Left ventricle myocardium inferior (tissue), 1 donor: Measurements from ENCODE around the gene FNDC3B. TPM values are rescaled to one million over a fixed set of nuclear protein-coding genes. Genes with fewer than 3 reads are reported as not detected.
A peak's percentile ranks its signal among the peaks of the same experiment; 100 is the strongest.

ENCODE experiments used
- DNase-seq: peaks from one replicate; pipeline ENCODE4 v3.0.0-alpha.2; 2020
- H3K27ac ChIP-seq: fragments of 200-600 bp; replicated peaks from 2 replicates; pipeline ENCODE4 v1.8.0; 2021
- H3K27me3 ChIP-seq: fragments of 200-600 bp; 2 replicates; pipeline ENCODE4 v1.8.0; 2021; ENCODE audit warnings: low read depth
- H3K36me3 ChIP-seq: fragments of 200-600 bp; 2 replicates; pipeline ENCODE4 v1.8.0; 2021
- H3K4me1 ChIP-seq: fragments of 200-600 bp; 2 replicates; pipeline ENCODE4 v1.8.0; 2021
- H3K4me3 ChIP-seq: fragments of 200-600 bp; 2 replicates; pipeline ENCODE4 v1.8.0; 2021; ENCODE audit warnings: mild to moderate bottlenecking, moderate library complexity
- H3K9me3 ChIP-seq: fragments of 200-600 bp; replicated peaks from 2 replicates; pipeline ENCODE4 v1.8.0; 2021
- CTCF ChIP-seq: fragments of 200-600 bp; IDR thresholded peaks from 2 replicates; pipeline ENCODE4 v1.8.0; 2021; ENCODE audit warnings: antibody characterized with exemption, mild to moderate bottlenecking, borderline replicate concordance
- intact Hi-C: fragments of 100-400 bp; cut with micrococcal nuclease; formaldehyde crosslinking; loops from one replicate; pipeline ENCODE4 v1.11.0; 2022
- total RNA-seq: library from RNA; stranded (reverse); fragmentation: NEBNext Ultra II Directional; extraction: Animal tissue kit (Norgen Biotek cat#: 25700); gene quantifications from one replicate; pipeline ENCODE4 v1.2.1, GENCODE V29; 2021
- donor health status: DM: no; HTN: yes; CAD: no; lungs with severe emphysema.

Gene FNDC3B
- total RNA-seq, 1 donor from 2014 or later: 75.7 TPM

GRCh38 chr3:172132721-172133311 lies 93.4 kb downstream of the FNDC3B start:
- TF ChIP-seq CTCF: no peak
- H3K27ac ChIP-seq: no peak overlapping the region
- intact Hi-C loops: no loop called here
- no peaks in the 10 kb centered on the region for H3K36me3 ChIP-seq
- no peaks in the 10 kb centered on the region for H3K27me3 ChIP-seq
- H3K4me3 ChIP-seq: no peak overlapping the region
- DNase-seq: no peak
- H3K9me3 ChIP-seq: no peaks in the 10 kb centered on the region
- H3K4me1 ChIP-seq: peaks cover 89% of the 10 kb centered on the region

GRCh38 chr3:172133838-172134237 lies 94.5 kb downstream of the FNDC3B start:
- intact Hi-C loops: no loop called here
- Histone ChIP-seq H3K4me1 (peaks cover 89% of the 10 kb centered on the region), H3K27ac (peak overlapping the region; percentile 9)

GRCh38 chr3:172134352-172134751 lies 95.0 kb downstream of the FNDC3B start:
- no peak overlapping the region for H3K4me3 ChIP-seq
- peak overlapping the region; percentile 9 for H3K27ac ChIP-seq
- H3K4me1 ChIP-seq: peaks cover 89% of the 10 kb centered on the region
- H3K36me3 ChIP-seq: no peaks in the 10 kb centered on the region
- H3K27me3 ChIP-seq: no peaks in the 10 kb centered on the region
- TF ChIP-seq CTCF: no peak
- no peak for DNase-seq
- no peaks in the 10 kb centered on the region for H3K9me3 ChIP-seq
- intact Hi-C loops: no loop called here

More at GRCh38 chr3:172133838-172134237, 94.5 kb downstream of the FNDC3B start:
- no peak for DNase-seq
- TF ChIP-seq CTCF: no peak
- H3K36me3 ChIP-seq: no peaks in the 10 kb centered on the region
- H3K27me3 ChIP-seq: no peaks in the 10 kb centered on the region
- no peaks in the 10 kb centered on the region for H3K9me3 ChIP-seq
- H3K4me3 ChIP-seq: no peak overlapping the region

GRCh38 chr3:172135185-172135584 lies 95.8 kb downstream of the FNDC3B start:
- intact Hi-C loops: no loop called here
- no peak for TF ChIP-seq CTCF
- Histone ChIP-seq H3K27me3 (no peaks in the 10 kb centered on the region), H3K4me1 (peaks cover 89% of the 10 kb centered on the region), H3K27ac (peak overlapping the region; percentile 72), H3K36me3 (no peaks in the 10 kb centered on the region), H3K4me3 (no peak overlapping the region), H3K9me3 (no peaks in the 10 kb centered on the region)
- no peak for DNase-seq

- H3K9me3 ChIP-seq: no peaks in the 10 kb centered on the region
- intact Hi-C loops: no loop called here
- no peaks in the 10 kb centered on the region for H3K36me3 ChIP-seq
- TF ChIP-seq CTCF: no peak
- H3K27me3 ChIP-seq: no peaks in the 10 kb centered on the region
- DNase-seq: no peak
- peaks cover 89% of the 10 kb centered on the region for H3K4me1 ChIP-seq
- no peak overlapping the region for H3K4me3 ChIP-seq
- H3K27ac ChIP-seq: peak overlapping the region; percentile 72
Measured at GRCh38 chr3:172135820-172136219, 96.4 kb downstream of the FNDC3B start.
